Measurements from ENCODE around the gene NR2F2. TPM values are rescaled to one million over a fixed set of nuclear protein-coding genes. Genes with fewer than 3 reads are reported as not detected.
A peak's percentile ranks its signal among the peaks of the same experiment; 100 is the strongest.

NR2F2 gene
- total RNA-seq, 1 experiment from 2014 or later, result 140 TPM

GRCh38 chr15:96329403-96329981 lies 1.0 kb upstream of the NR2F2 start:
- Mint-ChIP-seq H3K4me1 (ENCODE audit: low read depth, unreplicated experiment) (peaks cover 25% of the 10 kb centered on the region), H3K27me3 (ENCODE audit: insufficient read depth, unreplicated experiment) (no peaks in the 10 kb centered on the region), H3K36me3 (ENCODE audit: insufficient read depth, unreplicated experiment) (peaks cover 89% of the 10 kb centered on the region), H3K9me3 (ENCODE audit: unreplicated experiment) (no peaks in the 10 kb centered on the region), H3K27ac (ENCODE audit: unreplicated experiment) (peak overlapping the region; percentile 84), H3K4me3 (ENCODE audit: unreplicated experiment) (peak overlapping the region; percentile 83)
- no peak for DNase-seq
- Histone ChIP-seq H3K36me3 (ENCODE audit: control insufficient read depth, insufficient read depth, low read length) (peaks cover 2% of the 10 kb centered on the region; the same call in 1 of the 2 replicates), H3K9me3 (no peaks in the 10 kb centered on the region), H3K4me3 (ENCODE audit: low read depth, low read length) (peak overlapping the region; percentile 35), H3K4me1 (peaks cover 21% of the 10 kb centered on the region), H3K27me3 (replicated peaks; ENCODE audit: control insufficient read depth, insufficient read depth, low read length) (no peaks in the 10 kb centered on the region)
- intact Hi-C loops (cut with micrococcal nuclease; ENCODE audit: unreplicated experiment), result loop anchor here (5.0 kb wide), 2 partner anchors 542 to 567 kb away; no protein-coding TSS in a partner anchor
- ChIA-PET POLR2A (interaction anchor here (0.5 to 1.6 kb wide), 5 partner anchors 11 to 382 kb away, joined by 4 to 11 read pairs (median 5); no protein-coding TSS in a partner anchor), CTCF (no interaction called here)
- BruUV-seq (replicated peaks), result no TSS peak
- TF ChIP-seq CTCF (IDR thresholded peaks at IDR 0.05; ENCODE audit: insufficient read depth in 1 of 2, low read depth in 1 of 2, low read length in 1 of 2, severe bottlenecking in 1 of 2, unreplicated experiment in 1 of 2), result no peak

GRCh38 chr15:96330064-96330449 lies 443 bp upstream of the NR2F2 start:
- Histone ChIP-seq H3K9me3 (no peaks in the 10 kb centered on the region), H3K36me3 (ENCODE audit: control insufficient read depth, insufficient read depth, low read length) (peaks cover 3% of the 10 kb centered on the region; the same call in 1 of the 2 replicates), H3K4me3 (ENCODE audit: low read depth, low read length) (peak overlapping the region; percentile 35), H3K27me3 (replicated peaks; ENCODE audit: control insufficient read depth, insufficient read depth, low read length) (no peaks in the 10 kb centered on the region), H3K4me1 (peaks cover 21% of the 10 kb centered on the region)
- no TSS peak for BruUV-seq (replicated peaks)
- TF ChIP-seq CTCF (IDR thresholded peaks at IDR 0.05; ENCODE audit: insufficient read depth in 1 of 2, low read depth in 1 of 2, low read length in 1 of 2, severe bottlenecking in 1 of 2, unreplicated experiment in 1 of 2), result no peak
- Mint-ChIP-seq H3K4me1 (ENCODE audit: low read depth, unreplicated experiment) (peaks cover 19% of the 10 kb centered on the region), H3K27me3 (ENCODE audit: insufficient read depth, unreplicated experiment) (no peaks in the 10 kb centered on the region), H3K27ac (ENCODE audit: unreplicated experiment) (peak overlapping the region; percentile 84), H3K4me3 (ENCODE audit: unreplicated experiment) (peak overlapping the region; percentile 83), H3K36me3 (ENCODE audit: insufficient read depth, unreplicated experiment) (peaks cover 95% of the 10 kb centered on the region), H3K9me3 (ENCODE audit: unreplicated experiment) (no peaks in the 10 kb centered on the region)
- intact Hi-C loops (cut with micrococcal nuclease; ENCODE audit: unreplicated experiment), result loop anchor here (1.0 kb wide), 4 partner anchors 66 to 266 kb away; no protein-coding TSS in a partner anchor
- ChIA-PET CTCF (no interaction called here), POLR2A (interaction anchor here (0.5 to 1.9 kb wide), 8 partner anchors 65 to 382 kb away, joined by 3 to 11 read pairs (median 5); no protein-coding TSS in a partner anchor)
- peak in 1 of 2 experiments; percentile 86 for DNase-seq

- TF ChIP-seq CTCF (IDR thresholded peaks at IDR 0.05; ENCODE audit: insufficient read depth in 1 of 2, low read depth in 1 of 2, low read length in 1 of 2, severe bottlenecking in 1 of 2, unreplicated experiment in 1 of 2), result no peak
- no peaks in the 10 kb centered on the region for H3K9me3 ChIP-seq
- peak overlapping the region; percentile 83 for H3K4me3 Mint-ChIP-seq (ENCODE audit: unreplicated experiment)
- peak overlapping the region; percentile 84 for H3K27ac Mint-ChIP-seq (ENCODE audit: unreplicated experiment)
- peaks cover 99% of the 10 kb centered on the region for H3K36me3 Mint-ChIP-seq (ENCODE audit: insufficient read depth, unreplicated experiment)
- no peaks in the 10 kb centered on the region for H3K27me3 Mint-ChIP-seq (ENCODE audit: insufficient read depth, unreplicated experiment)
- peaks cover 25% of the 10 kb centered on the region for H3K4me1 Mint-ChIP-seq (ENCODE audit: low read depth, unreplicated experiment)
- peak in 1 of 2 experiments; percentile 43 for DNase-seq
- intact Hi-C loops (cut with micrococcal nuclease; ENCODE audit: unreplicated experiment), result no loop called here
- H3K9me3 Mint-ChIP-seq (ENCODE audit: unreplicated experiment), result no peaks in the 10 kb centered on the region
- CTCF ChIA-PET, result no interaction called here
- peaks cover 28% of the 10 kb centered on the region for H3K4me1 ChIP-seq
- no peaks in the 10 kb centered on the region for H3K27me3 ChIP-seq (replicated peaks; ENCODE audit: control insufficient read depth, insufficient read depth, low read length)
- BruUV-seq (replicated peaks), result TSS peak; percentile 5
- POLR2A ChIA-PET, result interaction anchor here (1.0 to 1.9 kb wide), 5 partner anchors 67 to 160 kb away, joined by 3 to 10 read pairs (median 5); no protein-coding TSS in a partner anchor
- peak overlapping the region; percentile 84 for H3K4me3 ChIP-seq (ENCODE audit: low read depth, low read length)
- peaks cover 7% of the 10 kb centered on the region for H3K36me3 ChIP-seq (ENCODE audit: control insufficient read depth, insufficient read depth, low read length)
These were observed 844 bp downstream of the NR2F2 start for GRCh38 chr15:96331144-96331944.

All from Caco-2 (cell line).